ENCODE data around the gene SCN9A. TPM values are rescaled to one million over a fixed set of nuclear protein-coding genes. Genes with fewer than 3 reads are reported as not detected.

SCN9A gene
- total and polyA plus RNA-seq, 8 donors: 11.8 to 18.4 (median 13.0) TPM

DNA sequence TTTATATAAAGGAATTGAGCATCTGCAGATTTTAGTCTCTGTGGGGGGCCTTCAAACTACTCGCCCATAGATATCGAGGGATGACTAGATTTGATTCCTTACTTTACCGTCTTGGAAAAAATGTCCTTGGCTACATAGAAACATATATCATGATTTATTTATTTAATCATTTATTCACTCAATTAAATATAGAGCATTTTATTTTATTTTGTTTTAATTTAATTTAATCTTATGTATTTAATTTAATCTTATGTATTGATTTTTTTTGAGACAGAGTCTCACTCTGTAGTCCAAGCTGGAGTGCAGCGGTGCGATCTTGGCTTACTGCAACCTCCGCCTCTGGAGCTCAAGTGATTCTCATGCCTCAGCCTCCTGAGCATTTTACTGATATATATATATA lies 105.4 kb downstream of the SCN9A start:
- intact Hi-C loops (cut with DNase I): no loop called here
- Histone ChIP-seq H3K9me3 (no peaks in the 10 kb centered on the region), H3K4me1 (no peaks in the 10 kb centered on the region), H3K27ac (no peak overlapping the region), H3K4me3 (no peak overlapping the region), H3K36me3 (peaks cover 0 to 1% of the 10 kb centered on the region in 2 donors), H3K27me3 (no peaks in the 10 kb centered on the region)
- no peak for ATAC-seq
- no peak for DNase-seq
- TF ChIP-seq, protein P1, sequence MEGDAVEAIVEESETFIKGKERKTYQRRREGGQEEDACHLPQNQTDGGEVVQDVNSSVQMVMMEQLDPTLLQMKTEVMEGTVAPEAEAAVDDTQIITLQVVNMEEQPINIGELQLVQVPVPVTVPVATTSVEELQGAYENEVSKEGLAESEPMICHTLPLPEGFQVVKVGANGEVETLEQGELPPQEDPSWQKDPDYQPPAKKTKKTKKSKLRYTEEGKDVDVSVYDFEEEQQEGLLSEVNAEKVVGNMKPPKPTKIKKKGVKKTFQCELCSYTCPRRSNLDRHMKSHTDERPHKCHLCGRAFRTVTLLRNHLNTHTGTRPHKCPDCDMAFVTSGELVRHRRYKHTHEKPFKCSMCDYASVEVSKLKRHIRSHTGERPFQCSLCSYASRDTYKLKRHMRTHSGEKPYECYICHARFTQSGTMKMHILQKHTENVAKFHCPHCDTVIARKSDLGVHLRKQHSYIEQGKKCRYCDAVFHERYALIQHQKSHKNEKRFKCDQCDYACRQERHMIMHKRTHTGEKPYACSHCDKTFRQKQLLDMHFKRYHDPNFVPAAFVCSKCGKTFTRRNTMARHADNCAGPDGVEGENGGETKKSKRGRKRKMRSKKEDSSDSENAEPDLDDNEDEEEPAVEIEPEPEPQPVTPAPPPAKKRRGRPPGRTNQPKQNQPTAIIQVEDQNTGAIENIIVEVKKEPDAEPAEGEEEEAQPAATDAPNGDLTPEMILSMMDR (IDR thresholded peaks at IDR 0.05): no peak

GRCh38 chr2:166269322-166269721 lies 106.4 kb downstream of the SCN9A start:
- Histone ChIP-seq H3K9me3 (no peaks in the 10 kb centered on the region), H3K27me3 (no peaks in the 10 kb centered on the region), H3K4me1 (no peaks in the 10 kb centered on the region), H3K4me3 (no peak overlapping the region), H3K27ac (no peak overlapping the region), H3K36me3 (no peaks in the 10 kb centered on the region)
- TF ChIP-seq, protein P1 (IDR thresholded peaks at IDR 0.05): no peak
- ATAC-seq: no peak
- intact Hi-C loops (cut with DNase I): no loop called here
- no peak for DNase-seq

- DNase-seq: no peak
- Histone ChIP-seq H3K27ac (no peak overlapping the region), H3K4me3 (no peak overlapping the region), H3K27me3 (no peaks in the 10 kb centered on the region), H3K9me3 (no peaks in the 10 kb centered on the region), H3K4me1 (no peaks in the 10 kb centered on the region), H3K36me3 (no peaks in the 10 kb centered on the region)
- intact Hi-C loops (cut with DNase I): no loop called here
- TF ChIP-seq, protein P1 (IDR thresholded peaks at IDR 0.05): no peak
- ATAC-seq: no peak
Observed at GRCh38 chr2:166257859-166258258, 117.9 kb downstream of the SCN9A start.

DNA sequence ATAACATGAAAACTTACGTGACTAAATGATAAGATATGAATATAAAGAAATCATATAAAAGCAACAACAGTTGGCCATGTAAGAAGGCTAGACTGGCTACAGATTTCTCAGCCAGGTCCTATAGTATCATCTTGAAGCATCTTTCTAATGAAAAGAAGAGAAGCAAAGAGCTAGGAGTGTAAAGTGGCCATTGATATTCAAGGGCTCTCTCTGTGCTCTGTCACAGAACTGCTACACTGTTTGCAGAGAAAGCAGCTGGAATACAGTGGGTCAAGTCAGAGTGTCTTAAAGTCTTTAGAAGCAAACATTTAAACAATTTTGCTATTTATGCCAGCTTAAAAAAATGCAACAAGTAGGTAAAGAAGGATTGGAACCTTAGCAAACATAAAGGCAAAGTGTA lies 118.8 kb downstream of the SCN9A start:
- ATAC-seq: no peak

GRCh38 chr2:166249318-166249717 lies 126.4 kb downstream of the SCN9A start:
- no peak overlapping the region for H3K4me3 ChIP-seq

More for the DNA sequence above, 118.8 kb downstream of the SCN9A start:
- no peaks in the 10 kb centered on the region for H3K4me1 ChIP-seq
- H3K27me3 ChIP-seq: no peaks in the 10 kb centered on the region
- TF ChIP-seq, protein P1 (IDR thresholded peaks at IDR 0.05): no peak
- intact Hi-C loops (cut with DNase I): no loop called here
- H3K4me3 ChIP-seq: no peak overlapping the region
- DNase-seq: no peak
- no peaks in the 10 kb centered on the region for H3K9me3 ChIP-seq
- no peak overlapping the region for H3K27ac ChIP-seq
- no peaks in the 10 kb centered on the region for H3K36me3 ChIP-seq

More at GRCh38 chr2:166249318-166249717, 126.4 kb downstream of the SCN9A start:
- ATAC-seq (no peak), DNase-seq (no peak)
- TF ChIP-seq, protein P1 (IDR thresholded peaks at IDR 0.05): no peak
- no peak overlapping the region for H3K27ac ChIP-seq
- no peaks in the 10 kb centered on the region for H3K9me3 ChIP-seq
- no peaks in the 10 kb centered on the region for H3K27me3 ChIP-seq
- H3K4me1 ChIP-seq: no peaks in the 10 kb centered on the region
- intact Hi-C loops (cut with DNase I): no loop called here
- no peaks in the 10 kb centered on the region for H3K36me3 ChIP-seq
